DMS53 (cell line): Measurements from ENCODE around the gene TMEM219.
A peak's percentile ranks its signal among the peaks of the same experiment; 100 is the strongest.

Experiments used
- DNase-seq: peaks from one replicate; lab custom pipeline; 2025; lab: John Stamatoyannopoulos, UW

Gene TMEM219

GRCh38 chr16:29995324-29995910, 33.5 kb downstream of the TMEM219 start, which contains the start of gene HIRIP3:
HIRIP3 (minus strand) TSS chr16:29995617; CDS start chr16:29995605, 12 bp downstream.
- DNase-seq, result peak; percentile 91

GRCh38 chr16:29995911-29996765, 34.3 kb downstream of the TMEM219 start, which contains the start of gene INO80E:
INO80E (plus strand) TSS chr16:29996241; CDS start chr16:29996311, 70 bp downstream.
- DNase-seq, result peak; percentile 97

- DNase-seq, result no peak
Measured at GRCh38 chr16:29996766-29997250, 34.9 kb downstream of the TMEM219 start.

GRCh38 chr16:29999605-30000004, 37.7 kb downstream of the TMEM219 start:
- DNase-seq, result no peak

GRCh38 chr16:30000735-30001631, 39.1 kb downstream of the TMEM219 start:
- DNase-seq, result no peak

GRCh38 chr16:30002614-30003346, 40.9 kb downstream of the TMEM219 start:
- no peak for DNase-seq

- DNase-seq, result no peak
Measured at GRCh38 chr16:30003670-30004423, 42.0 kb downstream of the TMEM219 start.

GRCh38 chr16:30004424-30004776, 42.5 kb downstream of the TMEM219 start:
- peak; percentile 92 for DNase-seq

GRCh38 chr16:30004811-30005242, 42.9 kb downstream of the TMEM219 start:
- peak; percentile 91 for DNase-seq

- peak; percentile 86 for DNase-seq
Measured at GRCh38 chr16:30005341-30006094, 43.6 kb downstream of the TMEM219 start.

- peak; percentile 23 for DNase-seq
Measured at GRCh38 chr16:30006095-30006473, 44.2 kb downstream of the TMEM219 start.

GRCh38 chr16:30006659-30007377, 44.9 kb downstream of the TMEM219 start:
- no peak for DNase-seq

- no peak for DNase-seq
Measured at GRCh38 chr16:30007378-30007895, 45.6 kb downstream of the TMEM219 start.

GRCh38 chr16:30009085-30009862, 47.4 kb downstream of the TMEM219 start:
- peak; percentile 57 for DNase-seq

- DNase-seq, result peak; percentile 26
Measured at GRCh38 chr16:30009990-30010843, 48.3 kb downstream of the TMEM219 start.

- DNase-seq, result peak; percentile 59
Measured at GRCh38 chr16:30010844-30011713, 49.2 kb downstream of the TMEM219 start, which contains the start of gene DOC2A. DOC2A (minus strand) TSS chr16:30011027; CDS start chr16:30010222, 805 bp downstream.
